C4-2B (cell line): Measurements from ENCODE around the gene KHDRBS2.

ENCODE experiments used
- ZFX ChIP-seq: fragments of 450-650 bp; IDR thresholded peaks from 2 replicates; pipeline ENCODE4 v1.6.1; 2017
- TF ChIP-seq, protein P1 (sequence below): fragments of 450-650 bp; conservative IDR thresholded peaks from 2 replicates; pipeline ENCODE4 v1.5.1; 2017; ENCODE audit warnings: mild to moderate bottlenecking

DNA sequence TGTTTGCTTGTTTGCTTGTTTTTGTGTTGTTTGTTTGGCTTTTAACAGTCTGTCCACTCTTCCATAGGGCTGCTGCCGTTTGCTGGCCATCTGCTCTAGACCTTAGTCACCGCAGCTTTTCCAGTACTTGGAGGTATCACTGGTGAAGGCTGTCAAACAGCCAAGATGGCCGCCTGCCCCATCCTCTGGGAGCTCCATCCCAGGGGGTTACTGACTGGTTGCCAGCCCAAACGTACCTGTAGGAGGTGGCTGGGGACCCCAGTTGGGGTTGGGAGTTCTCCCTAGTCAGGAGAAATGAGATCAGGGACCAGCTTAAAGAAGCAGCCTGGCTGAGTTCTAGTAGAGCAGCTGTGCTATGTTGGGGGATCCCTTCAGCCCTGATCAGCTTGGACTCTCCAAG is 418.4 kb downstream of the KHDRBS2 start:
- TF ChIP-seq, protein P1, sequence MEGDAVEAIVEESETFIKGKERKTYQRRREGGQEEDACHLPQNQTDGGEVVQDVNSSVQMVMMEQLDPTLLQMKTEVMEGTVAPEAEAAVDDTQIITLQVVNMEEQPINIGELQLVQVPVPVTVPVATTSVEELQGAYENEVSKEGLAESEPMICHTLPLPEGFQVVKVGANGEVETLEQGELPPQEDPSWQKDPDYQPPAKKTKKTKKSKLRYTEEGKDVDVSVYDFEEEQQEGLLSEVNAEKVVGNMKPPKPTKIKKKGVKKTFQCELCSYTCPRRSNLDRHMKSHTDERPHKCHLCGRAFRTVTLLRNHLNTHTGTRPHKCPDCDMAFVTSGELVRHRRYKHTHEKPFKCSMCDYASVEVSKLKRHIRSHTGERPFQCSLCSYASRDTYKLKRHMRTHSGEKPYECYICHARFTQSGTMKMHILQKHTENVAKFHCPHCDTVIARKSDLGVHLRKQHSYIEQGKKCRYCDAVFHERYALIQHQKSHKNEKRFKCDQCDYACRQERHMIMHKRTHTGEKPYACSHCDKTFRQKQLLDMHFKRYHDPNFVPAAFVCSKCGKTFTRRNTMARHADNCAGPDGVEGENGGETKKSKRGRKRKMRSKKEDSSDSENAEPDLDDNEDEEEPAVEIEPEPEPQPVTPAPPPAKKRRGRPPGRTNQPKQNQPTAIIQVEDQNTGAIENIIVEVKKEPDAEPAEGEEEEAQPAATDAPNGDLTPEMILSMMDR, result no peak
- no peak for TF ChIP-seq ZFX
